Chondrocyte (in vitro differentiated cells): Measurements from ENCODE around the gene FBXL22. TPM values are rescaled to one million over a fixed set of nuclear protein-coding genes. Genes with fewer than 3 reads are reported as not detected.

Source experiments
- DNase-seq: peaks from one replicate; pipeline ENCODE4 v3.0.0; 2021; ENCODE audit warnings: mixed read lengths, low spot score
- H3K27ac Mint-ChIP-seq: one replicate; pipeline ENCODE4 v1.8.0; 2021; ENCODE audit warnings: mild to moderate bottlenecking, moderate library complexity, mixed read lengths; ENCODE audit not compliant: unreplicated experiment
- H3K27me3 Mint-ChIP-seq: 2 replicates; pipeline ENCODE4 v1.8.0; 2021; ENCODE audit warnings: low read depth, mixed read lengths
- H3K36me3 Mint-ChIP-seq: 2 replicates; pipeline ENCODE4 v1.8.0; 2021; ENCODE audit warnings: low read depth, mixed read lengths
- H3K4me1 Mint-ChIP-seq: 2 replicates; pipeline ENCODE4 v1.8.0; 2021; ENCODE audit warnings: low read depth, mild to moderate bottlenecking, mixed read lengths
- H3K4me3 Mint-ChIP-seq: one replicate; pipeline ENCODE4 v1.8.0; 2021; ENCODE audit warnings: mild to moderate bottlenecking, moderate library complexity, mixed read lengths; ENCODE audit not compliant: unreplicated experiment
- H3K9me3 Mint-ChIP-seq: 2 replicates; pipeline ENCODE4 v1.8.0; 2021; ENCODE audit warnings: low read depth, mixed read lengths
- CTCF ChIP-seq: fragments of 200-600 bp; sonication (generic); IDR thresholded peaks from 2 replicates; pipeline ENCODE4 v1.5.0; 2021; ENCODE audit warnings: antibody characterized with exemption, mild to moderate bottlenecking, moderate library complexity
- total RNA-seq: library from RNA; stranded (reverse); gene quantifications from 3 replicates; pipeline ENCODE4 v1.2.1, GENCODE V29; 2021

FBXL22 gene
- total RNA-seq, 1 donor from 2014 or later, result 3.9 TPM

- no peak for DNase-seq
- H3K27me3 Mint-ChIP-seq, result no peaks in the 10 kb centered on the region
- no peaks in the 10 kb centered on the region for H3K9me3 Mint-ChIP-seq
- peaks cover 9% of the 10 kb centered on the region for H3K36me3 Mint-ChIP-seq
- H3K4me3 Mint-ChIP-seq, result no peak overlapping the region
- no peak overlapping the region for H3K27ac Mint-ChIP-seq
- peaks cover 14% of the 10 kb centered on the region for H3K4me1 Mint-ChIP-seq
- TF ChIP-seq CTCF, result no peak
These were observed 7.8 kb downstream of the FBXL22 start for GRCh38 chr15:63605036-63605435.

GRCh38 chr15:63605816-63606215 lies 8.6 kb downstream of the FBXL22 start:
- peak overlapping the region; percentile 32 for H3K27ac Mint-ChIP-seq
- TF ChIP-seq CTCF, result no peak
- peaks cover 19% of the 10 kb centered on the region for H3K4me1 Mint-ChIP-seq
- no peaks in the 10 kb centered on the region for H3K9me3 Mint-ChIP-seq
- peaks cover 10% of the 10 kb centered on the region for H3K36me3 Mint-ChIP-seq
- no peak overlapping the region for H3K4me3 Mint-ChIP-seq
- no peaks in the 10 kb centered on the region for H3K27me3 Mint-ChIP-seq
- DNase-seq, result no peak

GRCh38 chr15:63606308-63606707 lies 9.1 kb downstream of the FBXL22 start:
- Mint-ChIP-seq H3K4me3 (no peak overlapping the region), H3K27me3 (no peaks in the 10 kb centered on the region), H3K36me3 (peaks cover 10% of the 10 kb centered on the region), H3K27ac (no peak overlapping the region), H3K9me3 (no peaks in the 10 kb centered on the region), H3K4me1 (peaks cover 24% of the 10 kb centered on the region)
- TF ChIP-seq CTCF, result no peak
- no peak for DNase-seq

GRCh38 chr15:63608989-63609388 lies 11.8 kb downstream of the FBXL22 start:
- Mint-ChIP-seq H3K4me1 (peaks cover 21% of the 10 kb centered on the region), H3K27me3 (no peaks in the 10 kb centered on the region), H3K27ac (no peak overlapping the region), H3K9me3 (no peaks in the 10 kb centered on the region), H3K36me3 (peaks cover 15% of the 10 kb centered on the region), H3K4me3 (no peak overlapping the region)
- DNase-seq, result no peak
- TF ChIP-seq CTCF, result no peak

- no peak for DNase-seq
- H3K9me3 Mint-ChIP-seq, result no peaks in the 10 kb centered on the region
- H3K4me1 Mint-ChIP-seq, result peaks cover 21% of the 10 kb centered on the region
- no peak overlapping the region for H3K27ac Mint-ChIP-seq
- TF ChIP-seq CTCF, result no peak
- peaks cover 15% of the 10 kb centered on the region for H3K36me3 Mint-ChIP-seq
- H3K4me3 Mint-ChIP-seq, result no peak overlapping the region
- H3K27me3 Mint-ChIP-seq, result no peaks in the 10 kb centered on the region
These were observed 12.3 kb downstream of the FBXL22 start for GRCh38 chr15:63609448-63609847.
